ENCODE measurements around the gene FBXO24.

Gene FBXO24

DNA sequence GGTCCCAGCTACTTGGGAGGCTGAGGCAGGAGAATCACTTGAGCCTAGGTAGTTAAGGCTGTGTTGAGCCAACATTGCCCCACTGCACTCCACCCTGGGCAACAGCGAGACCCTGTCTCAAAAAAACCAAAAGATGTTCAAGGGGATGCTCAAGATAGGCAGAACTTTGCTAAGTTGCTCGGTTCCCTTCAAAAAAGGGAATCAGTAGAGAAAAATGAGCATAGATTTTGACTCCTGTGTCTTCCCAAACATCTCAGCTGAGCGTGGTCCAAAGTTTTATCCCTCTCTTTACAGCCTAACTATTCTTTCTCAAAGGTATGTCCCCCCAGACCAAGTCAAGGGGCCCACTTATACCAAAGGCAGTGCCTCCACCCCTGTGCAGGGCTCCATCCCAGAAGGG, 33.1 kb upstream of the FBXO24 start:
- DNase-seq (ENCODE audit: low spot score), result no peak
- no peak overlapping the region for H3K4me2 ChIP-seq (ENCODE audit: insufficient read depth, low read length, poor library complexity, severe bottlenecking)
- H2BK120ac ChIP-seq (ENCODE audit: low read depth, low read length), result no peak overlapping the region
- H4K91ac ChIP-seq (ENCODE audit: low read depth, low read length, poor library complexity), result no peak overlapping the region
- no peak overlapping the region for H3K23ac ChIP-seq (ENCODE audit: low read depth, low read length, poor library complexity)
- H3K18ac ChIP-seq (ENCODE audit: low read length), result no peak overlapping the region
- H2AFZ ChIP-seq (ENCODE audit: low read length), result no peak overlapping the region
- H3K4ac ChIP-seq (ENCODE audit: low read length), result no peak overlapping the region
- H3K14ac ChIP-seq (ENCODE audit: low read length), result no peak overlapping the region
- H2BK5ac ChIP-seq (ENCODE audit: low read length), result no peak overlapping the region
- no peak overlapping the region for H2BK12ac ChIP-seq (ENCODE audit: low read length)
- no peak overlapping the region for H3K4me3 ChIP-seq (ENCODE audit: low read length in 2 of 2)
- H3K27ac ChIP-seq (replicated peaks; ENCODE audit: low read length), result no peak overlapping the region
- H4K8ac ChIP-seq (ENCODE audit: low read depth, low read length), result no peak overlapping the region
- no peak overlapping the region for H3K9ac ChIP-seq (ENCODE audit: low read depth, low read length, poor library complexity)
- H3K4me1 ChIP-seq (ENCODE audit: control insufficient read depth in 2 of 2, insufficient read depth in 1 of 2, low read depth in 1 of 2, low read length in 2 of 2), result peaks cover 0 to under 1% of the 10 kb centered on the region in 2 donors
- H3K27me3 ChIP-seq (ENCODE audit: control insufficient read depth in 3 of 3, insufficient read depth in 3 of 3, low read depth in 1 of 3, low read length in 3 of 3), result no peaks in the 10 kb centered on the region
- WGBS, 2 donors (ENCODE audit: extremely low coverage in 2 of 2, insufficient read length in 2 of 2, insufficient replicate concordance in 1 of 2), result no CpG with 5 or more reads among the region's 3 CpGs
- H2AK5ac ChIP-seq (ENCODE audit: low read depth, low read length), result no peak overlapping the region
- no peaks in the 10 kb centered on the region for H3K9me3 ChIP-seq (replicated peaks in 1 of 2; ENCODE audit: control insufficient read depth in 2 of 2, insufficient read depth in 1 of 2, low read depth in 1 of 2, low read length in 2 of 2)
- H3K79me1 ChIP-seq (ENCODE audit: low read depth, low read length), result no peaks in the 10 kb centered on the region
- H3K36me3 ChIP-seq (replicated peaks in 1 of 2; ENCODE audit: control insufficient read depth in 2 of 2, insufficient read depth in 2 of 2, low read length in 2 of 2), result peaks cover 25 to 81% of the 10 kb centered on the region in 2 donors
- H2BK15ac ChIP-seq (ENCODE audit: low read length), result no peak overlapping the region

DNA sequence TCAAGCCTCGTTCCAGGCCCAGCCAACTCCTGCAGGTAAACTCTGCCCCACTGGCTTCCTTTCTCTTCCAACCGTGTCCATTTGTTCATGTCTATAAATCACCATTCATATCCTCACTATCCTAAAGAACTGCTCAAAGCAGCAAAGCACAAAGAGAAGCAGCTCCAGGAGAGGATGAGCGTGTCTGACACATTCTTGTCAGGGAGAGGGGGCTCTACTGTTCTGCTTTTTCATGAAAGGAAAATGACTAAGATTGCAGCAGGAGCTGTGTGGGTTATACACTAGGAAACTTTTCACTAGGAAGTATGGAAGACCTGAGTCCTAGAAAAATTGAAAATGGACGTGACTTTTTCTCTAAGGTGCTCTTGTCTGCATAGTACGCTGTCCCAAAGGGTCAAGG, 30.4 kb upstream of the FBXO24 start:
- Histone ChIP-seq H4K8ac (ENCODE audit: low read depth, low read length) (no peak overlapping the region), H2AFZ (ENCODE audit: low read length) (no peak overlapping the region), H2BK5ac (ENCODE audit: low read length) (no peak overlapping the region), H3K4me2 (ENCODE audit: insufficient read depth, low read length, poor library complexity, severe bottlenecking) (no peak overlapping the region), H3K23ac (ENCODE audit: low read depth, low read length, poor library complexity) (no peak overlapping the region), H3K36me3 (replicated peaks in 1 of 2; ENCODE audit: control insufficient read depth in 2 of 2, insufficient read depth in 2 of 2, low read length in 2 of 2) (peaks cover 21 to 65% of the 10 kb centered on the region in 2 donors), H3K9me3 (replicated peaks in 1 of 2; ENCODE audit: control insufficient read depth in 2 of 2, insufficient read depth in 1 of 2, low read depth in 1 of 2, low read length in 2 of 2) (no peaks in the 10 kb centered on the region), H3K27me3 (ENCODE audit: control insufficient read depth in 3 of 3, insufficient read depth in 3 of 3, low read depth in 1 of 3, low read length in 3 of 3) (no peaks in the 10 kb centered on the region), H2BK15ac (ENCODE audit: low read length) (no peak overlapping the region), H3K4me1 (ENCODE audit: control insufficient read depth in 2 of 2, insufficient read depth in 1 of 2, low read depth in 1 of 2, low read length in 2 of 2) (no peaks in the 10 kb centered on the region), H3K9ac (ENCODE audit: low read depth, low read length, poor library complexity) (no peak overlapping the region), H3K27ac (replicated peaks; ENCODE audit: low read length) (no peak overlapping the region), H2AK5ac (ENCODE audit: low read depth, low read length) (no peak overlapping the region), H3K18ac (ENCODE audit: low read length) (no peak overlapping the region), H3K4ac (ENCODE audit: low read length) (no peak overlapping the region), H4K91ac (ENCODE audit: low read depth, low read length, poor library complexity) (no peak overlapping the region), H3K14ac (ENCODE audit: low read length) (no peak overlapping the region), H2BK120ac (ENCODE audit: low read depth, low read length) (no peak overlapping the region), H2BK12ac (ENCODE audit: low read length) (no peak overlapping the region), H3K79me1 (ENCODE audit: low read depth, low read length) (no peaks in the 10 kb centered on the region), H3K4me3 (ENCODE audit: low read length in 2 of 2) (no peak overlapping the region)
- no CpG with 5 or more reads among the region's 5 CpGs for WGBS, 2 donors (ENCODE audit: extremely low coverage in 2 of 2, insufficient read length in 2 of 2, insufficient replicate concordance in 1 of 2)
- DNase-seq (ENCODE audit: low spot score), result no peak

DNA sequence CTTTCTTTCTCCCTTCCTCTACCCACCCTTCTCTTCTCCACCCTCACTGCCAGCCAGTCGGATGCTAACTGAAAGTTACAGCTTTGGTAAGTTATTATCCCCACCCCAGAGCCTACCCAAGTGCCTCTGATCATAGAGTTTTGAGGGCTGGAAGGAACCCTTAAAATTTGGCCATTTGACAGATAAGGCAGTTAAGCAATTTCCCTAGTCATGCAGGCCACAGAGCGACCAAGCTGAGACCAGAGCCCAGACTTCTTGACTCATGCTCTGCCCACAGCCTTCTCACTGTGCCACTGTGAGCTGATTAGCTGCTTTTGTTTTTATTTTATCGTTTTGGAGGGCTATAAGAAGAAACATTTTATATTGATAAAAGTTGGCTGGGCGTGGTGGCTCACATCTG, 29.6 kb upstream of the FBXO24 start:
- Histone ChIP-seq H3K27me3 (ENCODE audit: control insufficient read depth in 3 of 3, insufficient read depth in 3 of 3, low read depth in 1 of 3, low read length in 3 of 3) (no peaks in the 10 kb centered on the region), H3K79me1 (ENCODE audit: low read depth, low read length) (no peaks in the 10 kb centered on the region), H3K9me3 (replicated peaks in 1 of 2; ENCODE audit: control insufficient read depth in 2 of 2, insufficient read depth in 1 of 2, low read depth in 1 of 2, low read length in 2 of 2) (no peaks in the 10 kb centered on the region), H4K8ac (ENCODE audit: low read depth, low read length) (no peak overlapping the region), H3K4ac (ENCODE audit: low read length) (no peak overlapping the region), H2AFZ (ENCODE audit: low read length) (no peak overlapping the region), H2BK15ac (ENCODE audit: low read length) (no peak overlapping the region), H4K91ac (ENCODE audit: low read depth, low read length, poor library complexity) (no peak overlapping the region), H3K23ac (ENCODE audit: low read depth, low read length, poor library complexity) (no peak overlapping the region), H2AK5ac (ENCODE audit: low read depth, low read length) (no peak overlapping the region), H2BK12ac (ENCODE audit: low read length) (no peak overlapping the region), H3K36me3 (replicated peaks in 1 of 2; ENCODE audit: control insufficient read depth in 2 of 2, insufficient read depth in 2 of 2, low read length in 2 of 2) (peaks cover 21 to 64% of the 10 kb centered on the region in 2 donors), H3K9ac (ENCODE audit: low read depth, low read length, poor library complexity) (no peak overlapping the region), H3K4me3 (ENCODE audit: low read length in 2 of 2) (no peak overlapping the region), H3K4me2 (ENCODE audit: insufficient read depth, low read length, poor library complexity, severe bottlenecking) (no peak overlapping the region), H2BK120ac (ENCODE audit: low read depth, low read length) (no peak overlapping the region), H3K14ac (ENCODE audit: low read length) (no peak overlapping the region), H3K18ac (ENCODE audit: low read length) (no peak overlapping the region), H3K4me1 (ENCODE audit: control insufficient read depth in 2 of 2, insufficient read depth in 1 of 2, low read depth in 1 of 2, low read length in 2 of 2) (no peaks in the 10 kb centered on the region), H2BK5ac (ENCODE audit: low read length) (no peak overlapping the region), H3K27ac (replicated peaks; ENCODE audit: low read length) (no peak overlapping the region)
- no CpG with 5 or more reads among the region's 4 CpGs for WGBS, 2 donors (ENCODE audit: extremely low coverage in 2 of 2, insufficient read length in 2 of 2, insufficient replicate concordance in 1 of 2)
- no peak for DNase-seq (ENCODE audit: low spot score)

DNA sequence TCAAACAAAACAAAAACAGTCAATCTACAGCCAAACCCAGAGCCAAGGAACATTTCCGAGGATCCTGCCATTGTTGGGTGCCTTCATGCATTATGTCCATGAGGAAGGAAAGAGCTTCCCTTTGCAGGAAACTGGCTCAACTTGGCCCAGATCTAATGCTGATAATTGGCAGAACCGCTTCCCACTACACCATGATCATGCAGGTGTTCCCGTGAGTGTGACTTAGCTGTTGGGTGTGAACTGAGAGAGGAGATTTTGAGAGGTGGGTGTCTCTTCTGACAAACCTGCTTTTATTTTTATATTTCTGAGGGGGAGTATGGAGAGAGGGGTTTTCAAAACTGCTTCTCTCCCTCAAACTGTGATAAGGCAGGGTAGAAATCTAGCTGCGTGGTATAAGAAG, 27.0 kb upstream of the FBXO24 start:
- H3K79me1 ChIP-seq (ENCODE audit: low read depth, low read length), result no peaks in the 10 kb centered on the region
- H3K4me1 ChIP-seq (ENCODE audit: control insufficient read depth in 2 of 2, insufficient read depth in 1 of 2, low read depth in 1 of 2, low read length in 2 of 2), result peaks cover 0 to 2% of the 10 kb centered on the region in 2 donors
- H3K18ac ChIP-seq (ENCODE audit: low read length), result no peak overlapping the region
- no peak overlapping the region for H3K4me2 ChIP-seq (ENCODE audit: insufficient read depth, low read length, poor library complexity, severe bottlenecking)
- no peak overlapping the region for H2AK5ac ChIP-seq (ENCODE audit: low read depth, low read length)
- no peak overlapping the region for H4K91ac ChIP-seq (ENCODE audit: low read depth, low read length, poor library complexity)
- H3K9ac ChIP-seq (ENCODE audit: low read depth, low read length, poor library complexity), result no peak overlapping the region
- no peak overlapping the region for H2BK5ac ChIP-seq (ENCODE audit: low read length)
- H3K4ac ChIP-seq (ENCODE audit: low read length), result no peak overlapping the region
- no peaks in the 10 kb centered on the region for H3K27me3 ChIP-seq (ENCODE audit: control insufficient read depth in 3 of 3, insufficient read depth in 3 of 3, low read depth in 1 of 3, low read length in 3 of 3)
- no peak overlapping the region for H2AFZ ChIP-seq (ENCODE audit: low read length)
- no peak overlapping the region for H2BK15ac ChIP-seq (ENCODE audit: low read length)
- no peak overlapping the region for H2BK120ac ChIP-seq (ENCODE audit: low read depth, low read length)
- H3K14ac ChIP-seq (ENCODE audit: low read length), result no peak overlapping the region
- H4K8ac ChIP-seq (ENCODE audit: low read depth, low read length), result no peak overlapping the region
- H3K4me3 ChIP-seq (ENCODE audit: low read length in 2 of 2), result no peak overlapping the region
- no CpG with 5 or more reads among the region's 4 CpGs for WGBS, 2 donors (ENCODE audit: extremely low coverage in 2 of 2, insufficient read length in 2 of 2, insufficient replicate concordance in 1 of 2)
- peaks cover 15 to 58% of the 10 kb centered on the region in 2 donors for H3K36me3 ChIP-seq (replicated peaks in 1 of 2; ENCODE audit: control insufficient read depth in 2 of 2, insufficient read depth in 2 of 2, low read length in 2 of 2)
- no peak overlapping the region for H2BK12ac ChIP-seq (ENCODE audit: low read length)
- no peaks in the 10 kb centered on the region for H3K9me3 ChIP-seq (replicated peaks in 1 of 2; ENCODE audit: control insufficient read depth in 2 of 2, insufficient read depth in 1 of 2, low read depth in 1 of 2, low read length in 2 of 2)
- no peak overlapping the region for H3K27ac ChIP-seq (replicated peaks; ENCODE audit: low read length)
- DNase-seq (ENCODE audit: low spot score), result no peak
- no peak overlapping the region for H3K23ac ChIP-seq (ENCODE audit: low read depth, low read length, poor library complexity)
